ENCODE data around the gene OBP2B.

DNA sequence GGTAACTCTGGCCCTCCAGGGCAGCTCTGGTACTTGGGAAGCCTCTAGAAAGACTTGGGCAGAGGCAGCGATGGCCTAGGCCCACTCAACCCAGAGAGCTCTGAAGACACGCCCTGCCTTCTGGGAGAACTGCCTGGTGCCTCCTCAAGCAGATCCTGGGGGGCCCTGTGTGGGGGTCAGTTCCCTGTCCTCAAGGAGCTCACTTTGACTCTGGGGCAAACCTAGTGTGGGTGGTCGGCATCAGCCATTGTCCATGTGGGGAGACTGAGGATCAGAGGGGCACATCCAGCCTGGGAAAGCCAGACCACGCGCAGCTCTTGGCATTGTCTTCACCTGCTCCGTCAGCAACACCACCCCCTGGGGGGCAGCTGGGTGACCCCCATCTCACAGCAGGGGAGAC is 37.9 kb upstream of the OBP2B start:
- TF ChIP-seq, protein P1, sequence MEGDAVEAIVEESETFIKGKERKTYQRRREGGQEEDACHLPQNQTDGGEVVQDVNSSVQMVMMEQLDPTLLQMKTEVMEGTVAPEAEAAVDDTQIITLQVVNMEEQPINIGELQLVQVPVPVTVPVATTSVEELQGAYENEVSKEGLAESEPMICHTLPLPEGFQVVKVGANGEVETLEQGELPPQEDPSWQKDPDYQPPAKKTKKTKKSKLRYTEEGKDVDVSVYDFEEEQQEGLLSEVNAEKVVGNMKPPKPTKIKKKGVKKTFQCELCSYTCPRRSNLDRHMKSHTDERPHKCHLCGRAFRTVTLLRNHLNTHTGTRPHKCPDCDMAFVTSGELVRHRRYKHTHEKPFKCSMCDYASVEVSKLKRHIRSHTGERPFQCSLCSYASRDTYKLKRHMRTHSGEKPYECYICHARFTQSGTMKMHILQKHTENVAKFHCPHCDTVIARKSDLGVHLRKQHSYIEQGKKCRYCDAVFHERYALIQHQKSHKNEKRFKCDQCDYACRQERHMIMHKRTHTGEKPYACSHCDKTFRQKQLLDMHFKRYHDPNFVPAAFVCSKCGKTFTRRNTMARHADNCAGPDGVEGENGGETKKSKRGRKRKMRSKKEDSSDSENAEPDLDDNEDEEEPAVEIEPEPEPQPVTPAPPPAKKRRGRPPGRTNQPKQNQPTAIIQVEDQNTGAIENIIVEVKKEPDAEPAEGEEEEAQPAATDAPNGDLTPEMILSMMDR (IDR thresholded peaks at IDR 0.05) = no peak
- TF ChIP-seq POLR2A (IDR thresholded peaks at IDR 0.05) = no peak

All from testis (tissue), 2 donors.